ENCODE results near the gene RFX1.

DNA sequence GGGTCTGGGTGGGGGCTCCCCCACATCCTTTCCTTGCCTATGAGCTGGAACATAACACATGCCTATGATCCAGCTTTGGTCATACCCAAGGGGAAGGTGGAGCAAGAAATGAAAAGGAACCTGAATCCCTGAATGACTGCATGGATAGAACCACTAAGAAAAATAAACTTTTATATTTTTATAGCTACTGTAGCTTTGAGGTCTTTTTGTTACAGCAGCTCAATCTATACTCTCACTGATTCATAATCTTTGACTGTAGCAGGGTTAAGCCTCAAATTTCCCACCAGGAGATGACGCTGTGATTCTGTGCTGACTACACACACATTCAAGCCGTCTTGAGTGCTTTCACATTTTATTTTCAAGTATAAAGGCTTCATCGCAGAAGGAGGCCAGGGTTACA lies 46.9 kb upstream of the RFX1 start:
- TF ChIP-seq YY1 (IDR thresholded peaks at IDR 0.05; ENCODE audit: insufficient read depth, insufficient read length) (no peak), ZNF274 (IDR thresholded peaks at IDR 0.05; ENCODE audit: low read depth, low read length) (no peak), SUZ12 (IDR thresholded peaks at IDR 0.05; ENCODE audit: extremely low read depth, insufficient read depth, insufficient read length) (no peak)
